ENCODE data around the gene AFDN.

Gene AFDN

DNA sequence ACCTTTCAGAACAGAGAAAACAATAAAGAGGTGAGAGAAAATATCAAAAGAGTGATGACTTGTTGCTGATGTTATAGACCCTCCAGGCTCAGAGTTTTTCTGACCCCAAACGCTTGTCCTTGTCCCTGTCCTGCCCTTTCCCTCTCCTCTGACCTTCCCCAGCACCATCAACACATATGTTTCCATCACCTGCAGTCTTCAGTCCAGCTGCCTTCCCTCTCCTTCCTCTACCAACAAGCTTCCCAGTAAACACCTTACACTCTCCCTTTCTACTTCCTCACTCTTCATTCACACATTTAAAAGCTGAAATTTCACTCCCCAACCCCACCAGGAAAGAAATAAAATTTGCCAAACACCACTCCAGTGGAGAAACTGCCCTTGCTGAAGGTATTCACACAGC lies 25.4 kb upstream of the AFDN start:
- H3K4me3 ChIP-seq (ENCODE audit: low read length), result no peak overlapping the region
- DNase-seq (ENCODE audit: low read depth), result no peak
- TF ChIP-seq, protein P1, sequence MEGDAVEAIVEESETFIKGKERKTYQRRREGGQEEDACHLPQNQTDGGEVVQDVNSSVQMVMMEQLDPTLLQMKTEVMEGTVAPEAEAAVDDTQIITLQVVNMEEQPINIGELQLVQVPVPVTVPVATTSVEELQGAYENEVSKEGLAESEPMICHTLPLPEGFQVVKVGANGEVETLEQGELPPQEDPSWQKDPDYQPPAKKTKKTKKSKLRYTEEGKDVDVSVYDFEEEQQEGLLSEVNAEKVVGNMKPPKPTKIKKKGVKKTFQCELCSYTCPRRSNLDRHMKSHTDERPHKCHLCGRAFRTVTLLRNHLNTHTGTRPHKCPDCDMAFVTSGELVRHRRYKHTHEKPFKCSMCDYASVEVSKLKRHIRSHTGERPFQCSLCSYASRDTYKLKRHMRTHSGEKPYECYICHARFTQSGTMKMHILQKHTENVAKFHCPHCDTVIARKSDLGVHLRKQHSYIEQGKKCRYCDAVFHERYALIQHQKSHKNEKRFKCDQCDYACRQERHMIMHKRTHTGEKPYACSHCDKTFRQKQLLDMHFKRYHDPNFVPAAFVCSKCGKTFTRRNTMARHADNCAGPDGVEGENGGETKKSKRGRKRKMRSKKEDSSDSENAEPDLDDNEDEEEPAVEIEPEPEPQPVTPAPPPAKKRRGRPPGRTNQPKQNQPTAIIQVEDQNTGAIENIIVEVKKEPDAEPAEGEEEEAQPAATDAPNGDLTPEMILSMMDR (conservative IDR thresholded peaks at IDR 0.05; ENCODE audit: low read length), result no peak

DNA sequence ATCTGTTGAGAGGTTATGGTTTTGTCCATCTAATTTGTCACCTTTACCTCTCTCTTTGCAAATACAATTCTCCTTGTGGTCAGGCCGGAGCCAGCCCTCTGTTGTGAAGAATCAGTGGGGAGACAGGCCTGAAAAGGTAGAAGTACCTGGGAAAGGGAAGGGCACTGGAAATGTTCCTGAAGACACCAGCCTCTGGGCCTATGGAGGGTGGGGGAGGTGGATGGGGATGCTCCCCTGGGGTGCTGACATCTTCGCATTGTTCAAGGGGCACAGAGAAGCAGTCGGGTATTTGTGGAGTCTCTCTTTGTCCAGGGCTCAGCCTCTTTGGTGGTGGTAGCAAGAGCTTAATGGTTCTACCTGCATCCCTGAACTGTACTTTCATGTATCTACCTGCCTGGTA lies 24.4 kb upstream of the AFDN start:
- DNase-seq (ENCODE audit: low read depth), result no peak
- no peak overlapping the region for H3K4me3 ChIP-seq (ENCODE audit: low read length)
- TF ChIP-seq, protein P1 (conservative IDR thresholded peaks at IDR 0.05; ENCODE audit: low read length), result no peak

DNA sequence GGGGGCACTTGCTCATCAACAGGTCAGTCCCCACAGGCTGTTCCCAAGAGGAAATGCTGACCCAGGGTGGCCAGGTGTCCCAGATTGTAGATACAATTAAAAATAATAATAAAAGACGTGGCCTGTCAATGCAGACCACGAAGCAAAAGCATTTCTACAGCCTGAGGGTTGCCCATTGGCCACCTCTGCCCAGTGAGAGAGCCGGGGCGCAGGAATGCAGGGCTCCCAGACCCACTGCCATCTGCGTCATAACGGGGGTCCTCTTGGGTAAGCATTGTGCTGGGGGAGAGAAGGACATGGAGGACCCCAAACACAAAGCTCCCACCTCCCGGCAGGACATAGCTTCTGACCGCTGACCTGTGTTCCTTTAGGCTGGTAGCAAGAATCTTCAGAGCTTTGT lies 22.9 kb upstream of the AFDN start:
- H3K4me3 ChIP-seq (ENCODE audit: low read length), result no peak overlapping the region
- DNase-seq (ENCODE audit: low read depth), result no peak
- TF ChIP-seq, protein P1 (conservative IDR thresholded peaks at IDR 0.05; ENCODE audit: low read length), result no peak

DNA sequence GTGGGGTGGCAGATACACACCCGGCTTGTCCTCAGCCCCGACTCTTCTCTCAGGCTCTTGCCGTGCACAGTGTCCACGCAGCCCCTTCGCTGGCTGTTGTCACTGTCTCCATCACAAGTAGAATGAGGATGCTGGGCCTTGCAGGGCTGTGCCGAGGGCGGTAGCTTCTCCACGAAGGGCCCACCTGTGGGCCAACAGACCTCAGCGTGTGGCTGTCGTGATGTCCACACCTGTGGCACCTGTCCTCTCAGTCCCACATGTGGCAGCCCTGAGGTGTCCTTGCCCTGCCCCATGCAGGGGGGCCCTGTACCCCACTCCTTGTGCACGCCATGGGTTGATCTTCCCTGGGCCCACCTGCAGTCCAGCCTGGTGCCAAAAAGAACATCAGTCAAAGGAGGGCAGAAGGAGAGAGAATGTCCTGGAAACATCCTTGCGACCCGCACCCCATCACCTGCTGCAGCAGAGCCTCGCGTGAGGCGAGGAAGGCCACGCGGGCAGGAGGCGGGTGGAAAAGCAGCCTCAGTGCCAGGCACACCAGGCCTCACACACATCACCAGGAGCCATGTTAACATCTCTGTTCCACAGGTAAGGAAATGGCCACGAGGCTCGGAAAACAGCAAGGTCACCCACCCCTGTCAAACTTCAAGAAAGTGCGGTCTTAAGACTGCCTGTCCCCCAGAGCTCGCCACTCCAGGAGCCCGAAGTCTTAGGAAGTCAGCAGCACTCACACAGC lies 22.3 kb upstream of the AFDN start:
- TF ChIP-seq, protein P1 (conservative IDR thresholded peaks at IDR 0.05; ENCODE audit: low read length), result no peak
- DNase-seq (ENCODE audit: low read depth), result no peak
- H3K4me3 ChIP-seq (ENCODE audit: low read length), result no peak overlapping the region

DNA sequence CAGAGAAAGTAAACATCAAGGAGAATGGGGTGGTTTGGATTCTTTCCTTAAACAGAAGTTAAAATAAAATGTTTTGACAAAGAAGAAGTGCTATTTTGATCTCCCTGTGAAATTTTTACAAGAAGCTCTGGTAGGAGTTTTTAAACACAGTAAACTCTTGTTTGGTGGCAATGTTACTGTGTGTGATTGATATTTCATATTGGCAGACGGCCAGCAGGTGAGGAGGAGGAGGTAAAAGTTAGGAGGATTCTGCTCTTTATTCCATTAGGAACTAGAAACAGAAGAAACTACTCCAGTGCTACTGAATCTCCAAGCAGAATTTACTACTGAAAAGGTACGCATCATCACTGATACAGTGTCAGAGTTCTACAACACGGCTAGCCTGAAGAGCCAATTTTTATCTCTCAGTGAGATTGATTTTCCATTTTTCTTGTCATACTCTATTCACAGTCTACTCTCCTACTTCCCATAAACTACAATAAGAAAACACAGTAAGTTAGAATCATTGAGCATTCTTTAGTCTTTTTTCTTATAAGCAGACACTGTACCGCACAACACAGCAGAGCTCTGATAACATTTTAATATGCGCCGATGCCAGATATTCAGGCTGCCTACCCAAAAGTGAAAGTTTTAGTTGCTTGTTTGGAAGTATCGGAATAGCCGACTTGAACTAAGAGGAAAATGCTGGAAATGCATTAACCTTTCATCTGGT lies 21.2 kb upstream of the AFDN start:
- no peak overlapping the region for H3K4me3 ChIP-seq (ENCODE audit: low read length)
- no peak for DNase-seq (ENCODE audit: low read depth)
- TF ChIP-seq, protein P1 (conservative IDR thresholded peaks at IDR 0.05; ENCODE audit: low read length), result no peak

DNA sequence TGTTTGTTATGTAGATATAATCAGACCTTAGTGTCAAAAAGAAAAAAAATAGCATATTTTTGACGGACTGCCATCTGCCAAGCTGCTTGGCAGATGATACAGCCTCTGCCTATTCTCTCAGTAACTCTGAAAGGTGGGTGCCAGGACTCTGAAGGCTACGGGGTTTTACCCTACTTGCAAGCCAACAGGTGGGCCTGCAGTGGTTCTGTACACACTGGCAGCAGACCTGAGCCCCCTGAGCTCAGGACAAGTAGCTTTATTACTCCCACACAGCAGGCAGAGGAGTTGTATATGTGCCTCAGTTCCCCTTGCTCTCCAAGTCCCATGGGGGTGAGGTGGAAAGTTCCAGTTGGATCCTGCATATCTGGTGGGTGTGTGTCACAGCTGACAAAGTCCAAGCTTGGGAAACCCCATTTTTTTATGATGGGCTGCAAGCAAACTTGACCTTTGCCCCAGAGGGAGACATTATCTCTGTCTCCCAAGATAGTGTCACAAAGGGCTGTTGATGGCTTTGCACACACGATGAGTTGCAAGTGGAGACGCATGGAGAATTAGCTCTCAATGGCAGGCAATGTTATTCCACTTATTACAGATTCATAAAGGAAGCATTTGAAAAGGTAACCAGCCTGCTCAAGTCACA lies 20.5 kb upstream of the AFDN start:
- TF ChIP-seq, protein P1 (conservative IDR thresholded peaks at IDR 0.05; ENCODE audit: low read length), result no peak
- DNase-seq (ENCODE audit: low read depth), result no peak

More for the DNA sequence above, 20.5 kb upstream of the AFDN start:
- H3K4me3 ChIP-seq (ENCODE audit: low read length), result no peak overlapping the region

Data from AG10803 (cell line).